ENCODE measurements around the gene MYO9B.

Gene MYO9B

DNA sequence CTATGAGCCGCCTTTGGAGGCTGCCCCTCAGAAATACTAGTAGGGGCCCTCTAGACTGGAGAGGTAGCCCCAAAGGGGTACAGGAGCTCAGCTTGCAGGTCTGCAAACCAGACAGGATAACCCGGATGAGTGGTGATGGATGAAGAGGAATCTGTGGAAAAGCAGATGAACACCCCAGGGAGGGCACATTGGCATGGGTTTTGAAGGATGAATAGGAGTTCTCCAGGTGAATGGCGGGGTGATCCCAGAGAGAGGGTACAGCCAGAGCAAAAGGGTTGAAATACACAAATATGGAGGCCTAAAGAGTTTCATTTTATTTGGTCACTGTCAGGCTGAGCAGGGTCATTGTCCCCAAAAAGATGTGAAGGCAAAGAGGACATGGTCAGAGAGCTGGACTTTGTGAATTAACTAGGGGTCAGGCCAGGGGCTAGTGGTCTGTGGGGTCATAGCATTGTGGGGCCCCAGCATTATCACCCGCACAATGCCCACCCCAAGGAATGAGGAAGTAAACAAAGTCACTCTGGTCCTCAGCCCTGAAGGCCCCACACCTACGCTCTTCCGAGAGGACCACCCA is 165.3 kb downstream of the MYO9B start:
- ChIA-PET CTCF (interaction anchor here (1.0 kb wide), 1 partner anchor 13 kb away, joined by 4 read pairs; no protein-coding TSS in a partner anchor), POLR2A (no interaction called here)
- no peak overlapping the region for H3K4me3 ChIP-seq (ENCODE audit: low read depth, low read length)
- TF ChIP-seq, protein P1, sequence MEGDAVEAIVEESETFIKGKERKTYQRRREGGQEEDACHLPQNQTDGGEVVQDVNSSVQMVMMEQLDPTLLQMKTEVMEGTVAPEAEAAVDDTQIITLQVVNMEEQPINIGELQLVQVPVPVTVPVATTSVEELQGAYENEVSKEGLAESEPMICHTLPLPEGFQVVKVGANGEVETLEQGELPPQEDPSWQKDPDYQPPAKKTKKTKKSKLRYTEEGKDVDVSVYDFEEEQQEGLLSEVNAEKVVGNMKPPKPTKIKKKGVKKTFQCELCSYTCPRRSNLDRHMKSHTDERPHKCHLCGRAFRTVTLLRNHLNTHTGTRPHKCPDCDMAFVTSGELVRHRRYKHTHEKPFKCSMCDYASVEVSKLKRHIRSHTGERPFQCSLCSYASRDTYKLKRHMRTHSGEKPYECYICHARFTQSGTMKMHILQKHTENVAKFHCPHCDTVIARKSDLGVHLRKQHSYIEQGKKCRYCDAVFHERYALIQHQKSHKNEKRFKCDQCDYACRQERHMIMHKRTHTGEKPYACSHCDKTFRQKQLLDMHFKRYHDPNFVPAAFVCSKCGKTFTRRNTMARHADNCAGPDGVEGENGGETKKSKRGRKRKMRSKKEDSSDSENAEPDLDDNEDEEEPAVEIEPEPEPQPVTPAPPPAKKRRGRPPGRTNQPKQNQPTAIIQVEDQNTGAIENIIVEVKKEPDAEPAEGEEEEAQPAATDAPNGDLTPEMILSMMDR (IDR thresholded peaks at IDR 0.05; ENCODE audit: insufficient read depth, low read length, missing control alignments): no peak
- DNase-seq (ENCODE audit: low read depth, low spot score): no peak

DNA sequence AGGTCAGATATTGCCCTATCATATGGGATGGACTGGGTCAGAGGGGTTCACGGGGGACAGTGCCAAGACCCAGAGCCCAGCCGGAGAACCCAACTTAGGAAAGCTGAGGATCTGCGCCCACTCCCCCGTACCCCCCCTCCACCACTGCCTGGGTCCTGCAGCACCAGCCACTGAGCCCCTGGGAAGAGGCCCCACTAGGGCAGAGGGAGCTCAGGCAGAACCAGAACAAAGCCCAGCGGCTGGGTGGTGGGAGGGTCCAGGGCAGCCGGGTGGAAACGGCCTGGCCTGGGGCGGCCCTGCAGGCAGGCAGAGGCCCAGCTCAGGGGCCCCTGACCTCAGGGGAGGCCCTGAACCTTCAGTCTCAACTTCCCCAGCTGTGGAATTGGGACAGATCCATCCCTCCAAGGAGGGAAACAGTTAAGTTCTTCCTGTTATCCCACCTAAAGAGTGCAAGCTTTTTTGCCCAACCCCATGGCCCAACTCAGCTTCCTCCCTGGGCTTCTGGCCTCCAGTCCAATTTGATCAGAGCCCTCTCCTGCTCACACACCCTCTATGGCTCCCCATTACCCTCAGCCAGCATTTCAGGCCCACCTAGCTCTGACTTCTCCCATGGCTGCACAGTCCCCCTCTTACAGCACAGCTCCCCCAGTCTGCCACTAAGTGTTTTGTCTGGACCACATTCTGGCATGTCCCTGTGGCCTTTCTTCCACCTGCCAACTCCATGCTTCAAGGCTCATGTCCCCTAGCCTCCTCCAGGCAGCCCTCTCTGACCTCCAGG is 167.0 kb downstream of the MYO9B start:
- POLR2A ChIA-PET: interaction anchor here (0.7 to 2.7 kb wide), 2 partner anchors 16 to 159 kb away, joined by 3 to 11 read pairs; partner anchors contain the start of gene OCEL1
- peak overlapping the region; percentile 82 for H3K4me3 ChIP-seq (ENCODE audit: low read depth, low read length)
- DNase-seq (ENCODE audit: low read depth, low spot score): no peak
- TF ChIP-seq, protein P1 (IDR thresholded peaks at IDR 0.05; ENCODE audit: insufficient read depth, low read length, missing control alignments): no peak
- CTCF ChIA-PET: interaction anchor here (0.8 to 2.6 kb wide), 4 partner anchors 8 to 176 kb away, joined by 3 to 12 read pairs (median 5); no protein-coding TSS in a partner anchor

DNA sequence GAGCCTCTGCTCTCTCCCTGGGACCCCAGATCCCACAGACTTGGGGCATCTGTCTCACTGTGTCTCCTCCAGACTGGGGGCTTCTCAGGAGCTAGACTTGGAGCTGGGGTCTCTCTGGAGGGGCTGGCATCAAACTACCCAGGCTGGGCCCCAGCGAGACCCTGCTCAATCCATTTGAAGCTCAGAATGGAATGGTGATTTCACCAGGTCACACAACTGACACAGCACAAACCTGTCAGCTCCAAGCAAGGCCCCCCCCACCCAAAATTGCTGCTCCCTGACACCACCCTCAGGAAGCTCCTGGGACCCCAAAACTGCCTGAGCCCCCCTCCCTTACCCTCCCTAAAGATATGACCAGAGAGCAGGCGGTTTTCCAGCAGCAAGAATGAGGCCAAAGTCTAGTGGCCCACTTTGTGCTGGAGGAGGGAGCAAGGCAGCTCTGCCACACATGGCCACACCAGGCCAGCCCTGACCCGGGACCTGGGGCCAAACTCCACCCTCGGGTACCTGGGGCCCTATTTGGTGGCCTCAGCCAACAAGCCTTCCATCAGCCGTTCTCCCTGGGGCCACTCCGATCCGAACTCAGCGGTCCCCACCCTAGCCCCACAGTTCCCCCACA is 167.7 kb downstream of the MYO9B start:
- TF ChIP-seq, protein P1 (IDR thresholded peaks at IDR 0.05; ENCODE audit: insufficient read depth, low read length, missing control alignments): no peak
- no peak for DNase-seq (ENCODE audit: low read depth, low spot score)
- POLR2A ChIA-PET: interaction anchor here (2.7 kb wide), 1 partner anchor 17 kb away, joined by 11 read pairs; the partner anchor contains the start of gene OCEL1
- H3K4me3 ChIP-seq (ENCODE audit: low read depth, low read length): peak overlapping the region; percentile 82
- CTCF ChIA-PET: interaction anchor here (0.8 to 2.6 kb wide), 4 partner anchors 8 to 176 kb away, joined by 3 to 12 read pairs (median 6); no protein-coding TSS in a partner anchor

DNA sequence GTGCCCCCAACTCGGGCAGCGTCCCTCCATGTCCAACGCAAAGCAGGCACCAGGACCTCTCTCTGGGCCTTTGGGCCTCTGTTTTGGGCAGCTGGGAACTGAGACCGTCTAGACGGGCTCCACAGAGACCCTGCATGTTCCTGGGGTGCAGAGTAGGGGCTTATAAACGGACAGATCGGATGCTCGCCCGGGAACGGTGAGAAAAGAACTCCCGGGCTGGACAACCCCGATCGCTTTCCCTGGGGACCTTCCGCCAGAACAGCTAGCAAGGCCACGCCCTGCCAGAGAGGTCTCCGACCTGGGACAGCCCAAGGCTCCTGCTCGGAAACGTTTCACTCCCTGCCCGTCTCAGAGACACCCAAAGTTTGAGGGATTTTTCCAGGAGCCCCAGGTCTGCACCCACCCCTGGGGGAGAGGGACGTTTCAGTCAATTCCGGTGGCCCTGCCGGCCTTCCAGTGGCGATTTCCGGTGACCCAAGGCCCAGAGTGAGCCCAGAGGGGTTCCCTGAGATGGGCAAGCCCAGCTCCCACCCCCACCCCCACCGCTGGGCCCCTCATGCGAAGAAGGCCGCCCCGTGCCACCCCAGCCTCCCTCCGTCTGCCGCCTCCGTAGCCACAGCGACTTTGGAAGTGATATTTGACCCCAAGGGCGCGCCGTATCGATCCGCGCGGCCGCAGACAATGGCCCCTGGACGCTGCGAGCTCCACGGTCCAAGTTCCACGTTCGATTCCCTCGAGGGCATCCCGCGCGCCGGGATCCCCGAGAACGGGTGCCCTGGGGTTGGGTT is 168.4 kb downstream of the MYO9B start:
- POLR2A ChIA-PET: interaction anchor here (2.7 kb wide), 1 partner anchor 17 kb away, joined by 11 read pairs; the partner anchor contains the start of gene OCEL1
- TF ChIP-seq, protein P1 (IDR thresholded peaks at IDR 0.05; ENCODE audit: insufficient read depth, low read length, missing control alignments): no peak
- CTCF ChIA-PET: interaction anchor here (1.5 to 2.6 kb wide), 2 partner anchors 9 to 17 kb away, joined by 4 to 12 read pairs; no protein-coding TSS in a partner anchor
- peak overlapping the region; percentile 82 for H3K4me3 ChIP-seq (ENCODE audit: low read depth, low read length)
- no peak for DNase-seq (ENCODE audit: low read depth, low spot score)

DNA sequence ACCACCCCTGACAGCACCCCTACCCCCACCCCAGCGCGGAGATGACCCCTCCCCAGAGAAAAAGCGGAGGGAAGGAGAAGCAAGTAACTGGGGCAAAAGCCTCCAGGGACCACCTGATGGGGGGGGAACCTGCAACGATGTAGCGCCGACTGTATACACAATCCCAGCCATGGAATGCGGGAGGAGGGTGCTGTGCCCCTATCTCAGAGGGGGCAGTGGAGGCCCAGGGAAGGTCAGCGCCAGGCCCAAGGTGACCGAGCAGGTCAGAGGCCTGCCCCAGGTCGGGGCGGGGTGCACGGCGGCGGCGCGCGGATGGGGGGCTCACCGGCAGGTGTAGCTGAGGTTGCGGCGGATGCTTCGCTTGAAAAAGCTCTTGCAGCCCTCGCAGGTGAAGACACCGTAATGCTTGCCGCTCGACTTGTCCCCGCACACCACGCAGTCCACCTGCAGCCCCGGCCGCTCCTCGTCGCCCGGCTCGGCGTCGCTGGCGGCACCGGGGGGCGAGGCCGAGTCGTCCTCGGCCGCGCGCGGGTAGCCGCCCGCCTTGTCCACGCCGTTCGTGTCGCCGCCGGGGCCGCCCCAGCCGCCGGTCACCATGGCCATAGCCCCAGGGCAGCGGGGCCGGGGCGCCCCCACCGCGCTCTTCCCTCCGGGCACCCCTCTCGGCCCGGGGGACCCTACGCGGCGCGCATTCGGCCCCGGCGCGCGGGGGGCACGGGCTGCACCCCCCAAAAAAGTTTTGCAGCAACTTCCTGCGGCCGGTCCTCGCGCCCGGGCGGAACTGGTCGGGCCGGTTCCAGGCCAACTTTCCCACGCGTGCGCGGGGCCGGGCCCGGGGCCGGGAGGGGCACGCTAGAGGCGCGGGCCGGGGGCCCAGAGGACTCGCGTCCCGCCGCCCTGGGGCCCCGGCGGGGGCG is 169.3 kb downstream of the MYO9B start:
- TF ChIP-seq, protein P1 (IDR thresholded peaks at IDR 0.05; ENCODE audit: insufficient read depth, low read length, missing control alignments): no peak
- ChIA-PET POLR2A (interaction anchor here (2.7 kb wide), 1 partner anchor 18 kb away, joined by 11 read pairs; the partner anchor contains the start of gene OCEL1), CTCF (interaction anchor here (1.5 to 2.6 kb wide), 2 partner anchors 10 to 16 kb away, joined by 4 to 12 read pairs; no protein-coding TSS in a partner anchor)
- no peak for DNase-seq (ENCODE audit: low read depth, low spot score)
- H3K4me3 ChIP-seq (ENCODE audit: low read depth, low read length): peak overlapping the region; percentile 82
